GM21360 (cell line): Measurements from ENCODE around the gene KYAT1.

Experiments
- ATAC-seq: cut with Tn5 transposase; IDR thresholded peaks from one replicate; pipeline ENCODE4 v1.9.1; 2021; ENCODE audit warnings: mild to moderate bottlenecking, moderate library complexity; ENCODE audit not compliant: unreplicated experiment

Gene KYAT1

GRCh38 chr9:128881884-128882676, at the start of gene KYAT1, which contains the start of gene LRRC8A:
TSS of gene KYAT1 (minus strand) at chr9:128881950. CDS start at chr9:128845405, 36,545 bp downstream.
TSS of gene LRRC8A (plus strand) at chr9:128882133. CDS start at chr9:128907165, 25,032 bp downstream.
- peak; percentile 85 for ATAC-seq

DNA sequence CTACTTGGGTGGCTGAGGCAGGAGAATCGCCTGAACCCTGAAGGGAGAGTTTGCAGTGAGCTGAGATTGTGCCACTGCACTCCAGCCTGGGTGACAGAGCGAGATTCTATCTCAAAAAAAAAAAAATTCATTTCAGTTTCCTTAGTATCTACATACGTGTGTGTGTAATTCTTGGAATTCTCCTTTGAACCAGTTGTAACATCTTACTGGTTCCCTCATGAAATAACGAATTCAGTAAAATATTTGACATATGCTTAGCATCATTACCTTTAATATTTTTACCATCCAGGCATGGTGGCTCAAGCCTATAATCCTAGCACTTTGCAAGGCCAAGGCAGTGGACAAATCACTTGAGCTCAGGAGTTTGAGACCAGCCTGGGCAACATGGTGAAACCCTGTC, 47.8 kb upstream of the KYAT1 start:
- no peak for ATAC-seq

DNA sequence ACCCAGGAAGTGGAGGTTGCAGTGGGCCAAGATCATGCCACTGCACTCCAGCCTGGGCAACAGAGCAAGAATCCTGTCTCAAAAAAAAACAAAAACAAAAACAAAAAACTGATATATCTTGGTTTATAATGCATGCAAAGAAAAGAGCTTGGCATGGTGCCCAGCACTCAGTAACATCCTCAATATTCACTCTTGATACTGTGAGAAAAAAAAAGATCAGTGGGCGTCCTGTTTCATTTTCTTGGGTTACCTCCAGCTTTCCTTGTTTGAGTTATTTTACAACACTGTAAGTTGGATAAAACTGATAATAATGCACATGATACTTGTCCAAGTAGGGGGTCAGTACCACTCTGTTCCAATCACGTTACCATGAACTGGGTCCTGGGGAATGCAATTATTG, 46.9 kb upstream of the KYAT1 start:
- ATAC-seq, result no peak

DNA sequence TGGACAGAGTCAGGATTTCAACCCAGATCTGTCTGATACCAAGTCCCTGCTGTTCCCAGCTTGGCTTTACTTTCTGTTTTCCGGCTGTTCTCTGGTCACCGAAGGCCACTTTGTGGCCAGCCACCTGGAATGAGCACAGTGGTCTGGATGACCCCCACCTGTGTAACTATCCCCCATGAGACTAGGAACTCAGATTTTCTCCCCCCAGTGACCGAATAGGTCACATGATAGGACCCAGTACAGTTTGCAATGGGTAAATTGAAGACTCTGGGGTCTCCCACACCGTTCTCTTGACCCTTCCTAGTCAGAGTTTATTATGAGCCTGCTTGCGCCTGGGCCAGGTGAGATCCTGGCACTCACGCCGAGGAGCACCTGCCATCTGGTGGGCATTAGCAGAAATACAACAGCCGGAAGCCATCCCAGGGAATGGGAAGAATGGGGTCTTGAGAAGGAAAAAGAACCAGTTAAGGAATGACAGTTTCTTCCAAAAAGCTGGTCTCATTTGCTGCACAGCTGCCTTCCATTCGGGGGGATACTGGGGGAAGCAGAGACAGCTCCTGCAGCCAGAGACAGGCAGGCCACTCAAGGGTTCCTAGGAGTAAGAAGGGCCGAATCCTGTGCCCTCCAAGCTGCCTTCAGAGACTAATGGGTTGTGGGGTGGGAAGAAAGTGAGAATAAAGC, 46.1 kb upstream of the KYAT1 start:
- ATAC-seq, result no peak

DNA sequence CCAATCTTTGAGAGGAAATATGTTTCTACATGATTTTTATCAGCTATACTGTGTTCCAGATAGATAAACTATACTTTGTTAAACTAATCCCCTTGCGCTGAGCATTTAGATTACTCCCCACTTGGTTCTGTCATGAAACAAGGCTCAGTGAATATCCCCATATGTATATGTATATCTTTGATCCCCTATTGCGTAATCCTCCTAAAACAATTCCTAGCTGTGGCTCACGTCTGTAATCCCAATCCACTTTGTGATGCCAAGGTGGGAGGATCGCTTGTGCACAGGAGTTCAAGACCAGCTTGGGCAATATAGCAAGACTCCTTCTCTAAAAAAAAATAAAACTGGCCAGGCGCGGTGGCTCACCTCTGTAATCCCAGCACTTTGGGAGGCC, 41.7 kb upstream of the KYAT1 start:
- ATAC-seq, result no peak

DNA sequence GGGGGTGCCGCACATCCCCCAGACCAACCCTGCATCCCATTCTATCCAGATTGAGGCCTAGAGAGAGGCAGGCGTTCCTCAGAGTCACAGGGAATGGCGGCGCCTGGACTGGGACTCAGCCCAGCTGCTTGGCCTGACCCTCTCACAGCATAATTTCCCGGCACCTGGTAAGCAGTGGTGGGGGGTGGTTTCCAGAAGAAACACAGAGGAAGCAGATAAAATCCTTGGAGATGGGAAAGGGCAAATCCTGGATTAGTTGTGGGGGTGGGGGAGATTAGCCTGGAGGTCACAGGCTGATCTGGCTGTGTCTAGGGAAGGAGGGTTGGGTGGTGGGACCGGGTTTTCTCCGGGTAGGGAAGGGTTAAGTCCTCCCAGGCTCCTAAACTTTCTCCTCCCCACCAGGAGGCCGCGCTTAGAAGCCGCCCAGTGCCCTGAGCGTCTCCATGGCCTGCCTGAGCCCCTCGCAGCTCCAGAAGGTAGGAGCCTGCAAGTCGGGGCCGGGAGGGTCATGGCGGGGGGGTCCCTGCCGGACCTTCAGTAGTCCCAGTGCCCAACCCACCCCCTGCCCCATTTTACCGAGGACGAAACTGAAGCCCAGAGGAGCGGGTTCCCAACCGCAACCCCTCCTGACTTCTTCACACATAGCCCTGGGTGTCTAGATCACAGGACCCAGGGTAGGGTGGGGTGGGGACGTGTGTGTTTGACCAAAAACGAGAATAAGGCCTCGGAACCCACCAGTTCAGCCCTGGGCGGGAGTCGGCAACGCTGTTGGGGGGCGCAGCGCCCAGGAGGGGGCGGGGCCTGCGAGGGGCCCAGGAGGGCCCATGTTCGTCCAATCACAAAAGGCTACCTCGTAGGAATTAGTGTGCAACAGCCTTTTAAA, 40.4 kb upstream of the KYAT1 start:
- ATAC-seq, result no peak

DNA sequence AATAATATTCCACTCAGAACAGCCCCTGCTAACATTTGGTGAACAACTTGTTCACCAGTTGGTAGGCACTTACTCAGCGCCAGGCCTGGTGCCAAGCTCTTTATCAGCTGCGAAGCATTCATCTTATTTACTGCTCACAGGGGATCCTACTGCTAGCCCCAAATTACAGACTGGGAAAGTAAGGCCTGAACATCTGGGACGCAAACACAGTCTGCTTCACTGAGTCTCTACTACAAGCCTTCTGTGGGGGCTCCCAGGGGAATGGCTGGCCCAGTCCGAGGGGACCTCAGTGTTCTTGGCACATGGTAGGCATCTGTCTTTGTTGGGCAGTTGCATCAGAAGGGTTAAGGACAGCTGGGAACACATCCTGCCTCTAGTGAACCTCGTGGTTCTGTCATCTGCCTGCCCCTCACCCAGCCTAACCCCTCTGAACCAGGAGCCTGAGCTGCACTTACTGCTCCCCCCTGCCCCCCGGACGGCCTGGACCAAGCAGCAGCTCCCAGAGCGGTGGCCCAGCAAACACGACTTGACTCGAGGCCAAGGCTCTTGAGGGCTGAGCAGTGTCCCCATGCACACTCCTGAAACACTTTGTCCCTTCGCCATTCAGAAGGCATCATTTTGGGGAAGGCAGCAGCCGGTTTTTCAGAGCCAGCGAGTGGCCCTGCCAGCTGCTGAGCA, 38.8 kb upstream of the KYAT1 start, which contains the start of gene PHYHD1:
Gene PHYHD1, plus strand, starts transcription at position 602 of the 678 bp plus-strand sequence. CDS start 1,342 bp downstream, outside the sequence.
- ATAC-seq, result no peak

DNA sequence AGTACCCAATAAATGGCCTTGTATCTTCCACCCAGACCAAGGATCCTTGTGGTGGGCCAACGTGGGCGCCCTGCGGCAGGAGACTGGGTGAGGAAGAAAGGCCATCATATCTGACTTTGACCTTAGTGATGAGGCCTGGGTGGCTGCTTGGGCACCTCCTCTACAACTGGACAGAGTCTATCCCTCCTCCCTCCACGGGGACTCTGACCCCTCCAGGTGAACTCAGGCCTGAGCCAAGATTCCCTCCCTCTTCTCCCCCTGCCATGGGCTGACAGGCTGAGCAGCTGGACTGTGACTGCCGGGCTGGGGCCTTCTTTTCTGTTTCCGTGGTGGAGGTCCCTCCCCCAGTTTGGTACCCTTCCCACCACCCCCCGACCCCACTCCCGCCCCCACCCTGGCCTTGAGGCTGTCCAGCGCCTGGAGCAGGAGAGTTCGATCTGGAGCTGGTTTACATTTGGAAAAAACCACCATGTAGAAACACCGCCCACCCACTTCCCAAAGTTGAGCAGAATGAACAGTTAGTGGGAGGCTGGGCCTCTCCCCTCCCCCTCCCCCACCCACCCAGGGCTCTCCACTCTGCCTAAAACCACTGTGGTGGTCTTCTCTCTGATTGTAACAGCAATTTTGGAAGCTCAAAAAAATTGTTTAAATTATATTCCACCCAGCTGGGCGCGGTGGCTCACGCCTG, 37.8 kb upstream of the KYAT1 start:
- ATAC-seq, result no peak

DNA sequence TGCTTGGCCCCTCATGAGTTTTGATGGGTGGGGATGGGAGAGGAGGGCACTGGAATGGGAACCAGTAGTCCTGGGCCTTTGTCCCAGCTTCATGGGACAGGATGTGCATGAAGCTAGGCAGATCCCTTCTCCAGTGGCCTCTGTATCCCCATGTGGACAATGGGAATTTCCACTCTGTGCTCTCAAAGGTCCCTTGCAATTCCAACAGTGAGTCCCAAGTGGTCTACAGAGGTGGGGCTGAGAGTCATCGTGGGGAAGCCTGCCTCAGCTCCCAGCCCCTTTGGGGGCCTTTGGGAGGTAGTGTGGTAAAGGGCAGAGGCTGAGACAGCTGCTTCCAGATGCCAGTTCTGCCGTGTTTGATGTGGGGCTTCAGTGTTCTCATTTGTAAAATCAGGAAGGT, 37.2 kb upstream of the KYAT1 start:
- ATAC-seq, result no peak

DNA sequence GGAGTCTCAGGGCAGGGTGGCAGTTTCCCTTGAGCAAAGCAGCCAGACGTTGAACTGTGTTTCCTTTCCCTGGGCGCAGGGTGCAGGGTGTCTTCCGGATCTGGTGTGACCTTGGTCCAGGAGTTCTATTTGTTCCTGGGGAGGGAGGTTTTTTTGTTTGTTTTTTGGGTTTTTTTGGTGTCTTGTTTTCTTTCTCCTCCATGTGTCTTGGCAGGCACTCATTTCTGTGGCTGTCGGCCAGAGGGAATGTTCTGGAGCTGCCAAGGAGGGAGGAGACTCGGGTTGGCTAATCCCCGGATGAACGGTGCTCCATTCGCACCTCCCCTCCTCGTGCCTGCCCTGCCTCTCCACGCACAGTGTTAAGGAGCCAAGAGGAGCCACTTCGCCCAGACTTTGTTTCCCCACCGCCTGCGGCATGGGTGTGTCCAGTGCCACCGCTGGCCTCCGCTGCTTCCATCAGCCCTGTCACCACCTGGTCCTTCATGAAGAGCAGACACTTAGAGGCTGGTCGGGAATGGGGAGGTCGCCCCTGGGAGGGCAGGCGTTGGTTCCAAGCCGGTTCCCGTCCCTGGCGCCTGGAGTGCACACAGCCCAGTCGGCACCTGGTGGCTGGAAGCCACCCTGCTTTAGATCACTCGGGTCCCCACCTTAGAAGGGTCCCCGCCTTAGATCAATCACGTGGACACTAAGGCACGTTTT, 35.5 kb upstream of the KYAT1 start:
- ATAC-seq, result no peak

DNA sequence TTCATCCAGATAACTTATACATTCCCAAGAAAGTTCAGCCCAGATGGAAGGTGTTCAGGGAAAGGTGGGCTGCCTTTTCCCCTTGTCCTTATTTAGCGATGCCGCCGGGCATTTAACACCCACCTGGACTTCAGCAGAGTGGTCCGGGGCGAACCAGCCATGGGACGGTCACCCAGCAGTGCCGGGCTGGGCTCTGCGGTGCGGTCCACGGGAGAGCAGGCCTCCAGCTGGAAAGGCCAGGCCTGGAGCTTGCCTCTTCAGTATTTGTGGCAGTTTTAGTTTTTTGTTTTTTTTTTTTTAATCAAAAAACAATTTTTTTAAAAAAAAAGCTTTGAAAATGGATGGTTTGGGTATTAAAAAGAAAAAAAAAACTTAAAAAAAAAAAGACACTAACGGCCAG, 35.0 kb upstream of the KYAT1 start:
- no peak for ATAC-seq

DNA sequence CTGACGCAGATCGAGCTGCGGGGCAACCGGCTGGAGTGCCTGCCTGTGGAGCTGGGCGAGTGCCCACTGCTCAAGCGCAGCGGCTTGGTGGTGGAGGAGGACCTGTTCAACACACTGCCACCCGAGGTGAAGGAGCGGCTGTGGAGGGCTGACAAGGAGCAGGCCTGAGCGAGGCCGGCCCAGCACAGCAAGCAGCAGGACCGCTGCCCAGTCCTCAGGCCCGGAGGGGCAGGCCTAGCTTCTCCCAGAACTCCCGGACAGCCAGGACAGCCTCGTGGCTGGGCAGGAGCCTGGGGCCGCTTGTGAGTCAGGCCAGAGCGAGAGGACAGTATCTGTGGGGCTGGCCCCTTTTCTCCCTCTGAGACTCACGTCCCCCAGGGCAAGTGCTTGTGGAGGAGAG, 34.5 kb upstream of the KYAT1 start:
- ATAC-seq, result no peak

DNA sequence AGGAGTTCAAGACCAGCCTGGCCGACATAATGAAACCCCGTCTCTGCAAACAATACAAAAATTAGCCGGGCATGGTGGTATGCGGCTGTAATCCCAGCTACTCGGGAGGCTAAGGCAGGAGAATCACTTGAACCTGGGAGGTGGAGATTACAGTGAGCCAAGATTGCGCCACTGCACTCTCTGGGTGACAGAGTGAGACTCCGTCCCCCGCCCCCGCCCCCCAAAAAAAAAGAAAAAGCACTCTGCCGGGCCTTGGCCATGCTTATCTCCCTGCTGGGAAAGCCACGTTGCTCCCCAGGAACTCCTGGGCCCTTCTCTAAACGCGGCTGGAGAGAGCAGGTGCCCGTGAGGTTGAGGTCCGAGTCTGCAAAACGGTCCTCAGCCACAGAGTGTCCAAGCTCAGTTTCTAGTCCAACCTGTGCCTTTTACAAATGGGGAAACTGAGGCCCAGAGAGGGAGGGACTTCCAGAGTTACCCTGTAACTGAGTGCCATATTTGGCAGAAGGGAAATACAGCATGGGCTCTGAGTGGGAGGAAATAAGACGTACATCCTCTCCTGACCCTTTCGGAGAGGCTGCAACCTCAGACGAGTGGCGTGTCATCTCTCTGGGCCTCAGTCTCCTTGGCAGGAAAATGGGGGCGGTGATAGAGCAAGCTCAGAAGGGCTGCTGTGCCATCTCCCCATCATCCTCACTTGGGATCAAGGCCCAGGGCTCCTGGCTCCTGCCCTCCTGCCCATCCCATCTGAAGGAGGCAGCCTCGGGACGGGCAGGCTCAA, 32.4 kb upstream of the KYAT1 start:
- no peak for ATAC-seq

DNA sequence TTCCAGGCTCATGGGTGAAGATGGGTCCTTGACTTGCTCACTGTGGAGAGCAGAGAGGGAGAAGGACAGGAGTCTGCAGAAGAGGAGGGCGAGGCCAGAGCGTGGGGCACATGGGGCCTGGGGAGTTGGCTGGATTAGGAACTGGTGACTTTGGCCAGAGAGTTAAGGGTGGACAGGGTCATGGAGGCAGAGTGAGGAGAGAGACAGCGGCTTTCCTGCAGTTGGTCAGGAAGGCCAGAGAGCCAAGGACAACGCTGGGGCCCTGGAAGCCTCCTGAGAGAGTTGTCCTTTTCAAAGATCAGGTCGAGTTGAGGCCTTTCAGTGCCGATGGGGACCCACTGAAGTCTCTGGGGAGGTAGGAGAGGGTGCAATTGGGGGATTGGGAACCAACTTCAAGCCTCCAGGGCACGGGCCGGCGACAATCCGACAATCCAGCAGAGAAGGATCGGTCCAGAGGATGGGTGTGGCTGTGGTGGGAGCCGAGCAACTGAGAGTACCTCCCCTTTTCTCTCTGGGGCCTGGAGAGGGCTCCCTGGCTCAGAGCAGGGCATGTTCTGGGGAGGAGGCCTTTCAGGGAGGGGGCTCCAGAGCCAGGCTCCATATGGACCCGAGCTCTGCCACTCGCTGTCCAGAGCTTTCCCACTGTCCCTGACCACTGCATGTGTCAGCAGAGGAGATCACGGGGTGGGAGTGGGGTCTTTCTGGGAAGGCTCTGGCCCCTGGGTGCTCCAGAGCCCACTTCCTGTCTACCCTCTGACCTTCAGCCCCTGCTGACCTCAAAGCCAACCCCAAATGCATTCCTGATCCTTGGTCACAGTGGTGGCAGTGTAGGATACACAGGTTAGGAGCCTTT, 31.5 kb upstream of the KYAT1 start:
- ATAC-seq, result no peak

GRCh38 chr9:128912270-128912853, 30.6 kb upstream of the KYAT1 start:
- no peak for ATAC-seq

DNA sequence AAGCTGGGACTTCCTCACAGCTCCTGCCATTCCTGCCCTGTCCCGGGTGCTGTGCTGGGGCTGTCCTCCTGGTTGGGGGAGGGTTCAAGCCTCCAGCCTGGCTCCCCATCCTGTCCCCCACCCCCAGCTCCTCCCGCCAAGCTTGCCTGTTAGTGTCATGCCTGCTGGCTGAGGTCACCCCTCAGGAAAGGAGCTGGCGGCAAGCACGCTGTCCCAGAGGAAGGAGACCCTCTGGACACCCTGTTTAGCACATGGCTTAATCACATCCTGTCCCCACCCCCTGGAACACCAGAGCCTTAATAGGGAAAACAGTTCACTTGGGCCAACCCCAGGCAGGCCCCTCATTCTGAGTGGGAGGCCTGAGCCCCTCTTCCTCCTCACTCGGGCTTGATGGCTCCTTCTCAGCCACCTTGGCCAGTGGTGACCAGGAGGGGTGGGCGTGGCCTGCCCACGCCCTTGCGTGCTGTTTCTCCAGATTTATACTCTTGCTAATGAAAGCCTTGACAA, 29.8 kb upstream of the KYAT1 start:
- no peak for ATAC-seq

GRCh38 chr9:128910906-128911305, 29.2 kb upstream of the KYAT1 start:
- ATAC-seq, result no peak
